Measurements from ENCODE around the gene DPM1. TPM values are rescaled to one million over a fixed set of nuclear protein-coding genes. Genes with fewer than 3 reads are reported as not detected.

Gene DPM1
- total RNA-seq, 1 donor from 2014 or later, result 31.9 TPM

- Mint-ChIP-seq H3K36me3 (ENCODE audit: unreplicated experiment) (no peaks in the 10 kb centered on the region), H3K4me3 (ENCODE audit: unreplicated experiment) (peak overlapping the region; percentile 97), H3K4me1 (ENCODE audit: low read depth, unreplicated experiment) (peaks cover 19% of the 10 kb centered on the region), H3K9me3 (ENCODE audit: unreplicated experiment) (peaks cover 1% of the 10 kb centered on the region), H3K27ac (ENCODE audit: unreplicated experiment) (peak overlapping the region; percentile 98), H3K27me3 (ENCODE audit: unreplicated experiment) (peaks cover 5% of the 10 kb centered on the region)
- no peak for DNase-seq
- TF ChIP-seq CTCF (IDR thresholded peaks at IDR 0.05; ENCODE audit: partially characterized antibody, unreplicated experiment), result no peak
Measured at GRCh38 chr20:50957276-50957675, 1.1 kb downstream of the DPM1 start.

DNA sequence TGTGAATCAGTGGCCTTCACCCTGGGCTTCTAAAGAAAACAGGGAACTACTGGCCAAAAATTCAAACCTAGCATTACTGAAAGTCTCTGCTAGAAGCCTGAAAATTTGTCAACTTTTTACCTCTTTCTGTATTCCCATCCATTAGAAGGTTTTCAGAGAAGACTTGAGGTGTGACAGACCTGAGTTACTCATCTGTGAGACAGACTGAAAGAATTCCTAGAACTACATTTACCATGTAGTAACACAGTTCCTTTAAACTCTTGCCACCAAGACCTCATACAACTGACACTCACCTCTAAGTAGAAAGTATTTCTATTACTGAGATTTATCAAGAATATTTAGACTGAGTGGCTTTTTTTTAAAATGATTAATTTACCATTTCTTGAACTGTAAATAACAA lies 4.5 kb downstream of the DPM1 start:
- H3K9me3 Mint-ChIP-seq (ENCODE audit: unreplicated experiment), result peaks cover 1% of the 10 kb centered on the region
- H3K4me1 Mint-ChIP-seq (ENCODE audit: low read depth, unreplicated experiment), result peaks cover 16% of the 10 kb centered on the region
- DNase-seq, result no peak
- H3K27me3 Mint-ChIP-seq (ENCODE audit: unreplicated experiment), result peaks cover 5% of the 10 kb centered on the region
- no peaks in the 10 kb centered on the region for H3K36me3 Mint-ChIP-seq (ENCODE audit: unreplicated experiment)
- TF ChIP-seq CTCF (IDR thresholded peaks at IDR 0.05; ENCODE audit: partially characterized antibody, unreplicated experiment), result no peak
- H3K27ac Mint-ChIP-seq (ENCODE audit: unreplicated experiment), result no peak overlapping the region
- H3K4me3 Mint-ChIP-seq (ENCODE audit: unreplicated experiment), result no peak overlapping the region

GRCh38 chr20:50953196-50953595 lies 5.1 kb downstream of the DPM1 start:
- DNase-seq, result no peak
- no peak overlapping the region for H3K4me3 Mint-ChIP-seq (ENCODE audit: unreplicated experiment)
- no peaks in the 10 kb centered on the region for H3K36me3 Mint-ChIP-seq (ENCODE audit: unreplicated experiment)

DNA sequence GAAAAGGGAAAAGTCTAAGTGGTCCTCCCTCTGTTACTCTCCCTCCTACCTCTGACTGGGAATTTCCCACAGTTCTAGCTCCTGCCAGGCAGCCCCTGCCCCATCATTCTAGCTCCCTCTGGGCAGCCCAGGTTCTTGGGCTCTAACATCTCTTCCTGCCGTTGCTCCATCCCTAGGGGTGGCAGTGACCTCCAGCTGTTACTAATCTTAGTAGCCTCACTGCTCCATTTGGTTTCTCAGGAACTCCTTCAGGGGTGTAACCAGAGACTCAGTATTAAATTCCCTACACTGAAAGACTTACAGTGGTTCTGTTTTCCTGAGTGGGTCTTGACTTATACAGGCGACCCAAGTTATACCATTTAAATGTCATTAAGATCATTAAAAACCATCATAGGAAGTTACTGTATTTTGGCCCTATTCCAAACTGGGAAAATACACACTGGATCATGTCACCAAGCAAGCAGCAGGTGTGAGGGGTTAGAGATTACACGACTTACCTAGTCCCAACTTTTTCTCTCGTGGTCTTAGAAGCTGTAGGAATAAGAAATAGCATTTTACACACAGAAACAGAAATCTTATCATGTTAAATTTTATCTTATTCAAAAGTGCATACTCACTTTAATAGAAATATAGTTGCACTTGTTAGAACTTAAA lies 10.1 kb downstream of the DPM1 start:
- H3K9me3 Mint-ChIP-seq (ENCODE audit: unreplicated experiment), result no peaks in the 10 kb centered on the region
- TF ChIP-seq CTCF (IDR thresholded peaks at IDR 0.05; ENCODE audit: partially characterized antibody, unreplicated experiment), result no peak
- H3K36me3 Mint-ChIP-seq (ENCODE audit: unreplicated experiment), result no peaks in the 10 kb centered on the region
- no peaks in the 10 kb centered on the region for H3K4me1 Mint-ChIP-seq (ENCODE audit: low read depth, unreplicated experiment)
- no peak overlapping the region for H3K4me3 Mint-ChIP-seq (ENCODE audit: unreplicated experiment)
- H3K27me3 Mint-ChIP-seq (ENCODE audit: unreplicated experiment), result no peaks in the 10 kb centered on the region
- no peak for DNase-seq
- no peak overlapping the region for H3K27ac Mint-ChIP-seq (ENCODE audit: unreplicated experiment)

More at GRCh38 chr20:50953196-50953595, 5.1 kb downstream of the DPM1 start:
- Mint-ChIP-seq H3K27me3 (ENCODE audit: unreplicated experiment) (peaks cover 2% of the 10 kb centered on the region), H3K9me3 (ENCODE audit: unreplicated experiment) (peaks cover 1% of the 10 kb centered on the region), H3K4me1 (ENCODE audit: low read depth, unreplicated experiment) (peaks cover 16% of the 10 kb centered on the region), H3K27ac (ENCODE audit: unreplicated experiment) (no peak overlapping the region)
- no peak for TF ChIP-seq CTCF (IDR thresholded peaks at IDR 0.05; ENCODE audit: partially characterized antibody, unreplicated experiment)

- Mint-ChIP-seq H3K36me3 (ENCODE audit: unreplicated experiment) (no peaks in the 10 kb centered on the region), H3K4me1 (ENCODE audit: low read depth, unreplicated experiment) (no peaks in the 10 kb centered on the region), H3K27me3 (ENCODE audit: unreplicated experiment) (no peaks in the 10 kb centered on the region), H3K4me3 (ENCODE audit: unreplicated experiment) (no peak overlapping the region), H3K9me3 (ENCODE audit: unreplicated experiment) (no peaks in the 10 kb centered on the region), H3K27ac (ENCODE audit: unreplicated experiment) (no peak overlapping the region)
- TF ChIP-seq CTCF (IDR thresholded peaks at IDR 0.05; ENCODE audit: partially characterized antibody, unreplicated experiment), result no peak
- DNase-seq, result no peak
Measured at GRCh38 chr20:50943069-50943468, 15.3 kb downstream of the DPM1 start.

Data from glutamatergic neuron (in vitro differentiated cells).